K562 (cell line): Measurements from ENCODE around the gene SRGAP3. TPM values are rescaled to one million over a fixed set of nuclear protein-coding genes. Genes with fewer than 3 reads are reported as not detected.

Experiments
- ATAC-seq: fragments of 200-7000 bp; cut with Tn5 transposase; 3 replicates; pipeline ENCODE4 v1.9.1; 2020; ENCODE audit warnings: moderate library complexity
- BruUV-seq: library from RNA; stranded (reverse); fragments of 400-500 nt; replicated peaks from 2 replicates; lab custom pipeline; 2021; lab: Mats Ljungman, UMichigan
- CTCF ChIA-PET: fragments of 300-600 bp; formaldehyde crosslinking; extraction: SDS; loops from one replicate; lab custom pipeline; 2021; ENCODE audit warnings: low intra/inter-chr PET ratio; lab: Yijun Ruan, JAX
- POLR2A ChIA-PET: fragments of 300-600, 350-650 bp; sonication (Branson Sonifier 250); formaldehyde crosslinking; extraction: SDS; loops from one replicate; lab custom pipeline; 2021; ENCODE audit warnings: antibody characterized with exemption, inconsistent platforms; lab: Yijun Ruan, JAX
- DNase-seq, 4 experiments: peaks; one replicate each; pipeline versions ENCODE4 v3.0.0 to v3.0.0-alpha.2; 2011 to 2018; ENCODE audit warnings: low spot score in 3 of 4, mixed read lengths in 3 of 4; ENCODE audit errors: extremely low read depth in 1 of 4
- FAIRE-seq: peaks from 2 replicates; lab custom pipeline; 2011; peaks lifted over from hg19 to GRCh38; lab: Jason Lieb, UNC
- H2AFZ ChIP-seq: 2 replicates; pipeline ENCODE4 v1.6.0; 2011; ENCODE audit warnings: low read depth, low read length, control low read depth, inconsistent platforms
- H3K27ac ChIP-seq: fragments of 200-600 bp; 3 replicates; pipeline ENCODE4 v1.8.0; 2011; ENCODE audit warnings: low read depth, mild to moderate bottlenecking, control low read depth, inconsistent platforms, low read length, moderate library complexity, mixed read lengths; ENCODE audit errors: extremely low read depth
- H3K27me3 ChIP-seq, 2 experiments: fragments of 300-600 bp in 1 of 2; 2 replicates in 1 of 2; 3 replicates in 1 of 2; pipeline versions ENCODE4 v1.6.0 to v1.8.0; 2011; ENCODE audit warnings: inconsistent platforms in 2 of 2, low read length in 2 of 2, mild to moderate bottlenecking in 1 of 2, mixed read lengths in 1 of 2, moderate library complexity in 1 of 2; ENCODE audit not compliant: control insufficient read depth in 2 of 2, insufficient read depth in 2 of 2
- H3K36me3 ChIP-seq: fragments of 300-600 bp; 3 replicates; pipeline ENCODE4 v1.8.0; 2011; ENCODE audit warnings: mild to moderate bottlenecking, low read length, inconsistent platforms; ENCODE audit not compliant: control insufficient read depth, insufficient read depth
- H3K4me1 ChIP-seq, 2 experiments: fragments of 200-600 bp in 1 of 2; replicated peaks in 1 of 2; 2 replicates in 1 of 2; 3 replicates in 1 of 2; pipeline versions ENCODE4 v1.5.1 to v1.8.0; 2011; ENCODE audit warnings: inconsistent platforms in 2 of 2, low read length in 2 of 2, mild to moderate bottlenecking in 1 of 2, mixed read lengths in 1 of 2, moderate library complexity in 1 of 2; ENCODE audit not compliant: control insufficient read depth in 2 of 2, insufficient read depth in 2 of 2
- H3K4me2 ChIP-seq: 2 replicates; pipeline ENCODE4 v1.6.1; 2011; ENCODE audit warnings: low read length, control low read depth, inconsistent platforms, mixed read lengths; ENCODE audit not compliant: insufficient read depth
- H3K4me3 ChIP-seq: fragments of 200-600 bp; sonication (generic), shearing (Covaris generic); 2 replicates; pipeline ENCODE4 v1.5.1; 2016; ENCODE audit warnings: control low read depth, inconsistent platforms
- H3K79me2 ChIP-seq: fragments of 200-600 bp; 3 replicates; pipeline ENCODE4 v1.8.0; 2011; ENCODE audit warnings: low read length, inconsistent platforms; ENCODE audit not compliant: control insufficient read depth, insufficient read depth
- H3K9ac ChIP-seq, 2 experiments: 2 replicates each; pipeline versions ENCODE4 v1.6.0 to v1.6.1; 2011; ENCODE audit warnings: low read depth in 2 of 2, low read length in 2 of 2, control low read depth in 1 of 2, inconsistent platforms in 1 of 2, mild to moderate bottlenecking in 1 of 2, mixed read lengths in 1 of 2; ENCODE audit not compliant: insufficient read depth in 1 of 2
- H3K9me1 ChIP-seq: one replicate; pipeline ENCODE4 v1.6.0; 2011; ENCODE audit warnings: inconsistent platforms, mild to moderate bottlenecking, low read length, moderate library complexity; ENCODE audit not compliant: control insufficient read depth, insufficient read depth
- H3K9me3 ChIP-seq: replicated peaks from 2 replicates; pipeline ENCODE4 v1.5.1; 2011; ENCODE audit warnings: low read depth, low read length, inconsistent platforms; ENCODE audit not compliant: control insufficient read depth, insufficient read depth
- H4K20me1 ChIP-seq: replicated peaks from 2 replicates; pipeline ENCODE4 v1.6.1; 2011; ENCODE audit warnings: low read length, inconsistent platforms, mixed read lengths; ENCODE audit not compliant: control insufficient read depth, insufficient read depth
- ARID3B ChIP-seq: fragments of 250-450 bp; sonication (Bioruptor Pico); IDR thresholded peaks from 2 replicates; pipeline ENCODE4 v1.4.0; 2020; ENCODE audit warnings: borderline replicate concordance
- ILF3 ChIP-seq: fragments of 450-650 bp; IDR thresholded peaks from 2 replicates; pipeline ENCODE4 v1.6.1; 2018; ENCODE audit warnings: antibody characterized with exemption, mild to moderate bottlenecking, moderate library complexity, borderline replicate concordance
- RFX1 ChIP-seq: fragments of 450-650 bp; IDR thresholded peaks from 2 replicates; pipeline ENCODE4 v1.6.1; 2016; ENCODE audit warnings: mild to moderate bottlenecking, moderate library complexity
- TCF3 ChIP-seq: sonication (generic); formaldehyde crosslinking; IDR thresholded peaks from 2 replicates; pipeline ENCODE4 v1.4.0; 2020; ENCODE audit warnings: mild to moderate bottlenecking, missing genetic modification reagents
- THRA ChIP-seq: fragments of 450-650 bp; IDR thresholded peaks from 2 replicates; pipeline ENCODE4 v1.6.1; 2017; ENCODE audit warnings: mild to moderate bottlenecking, moderate library complexity
- ZNF280A ChIP-seq: fragments of 450-650 bp; IDR thresholded peaks from 2 replicates; pipeline ENCODE4 v1.6.1; 2018; ENCODE audit warnings: mild to moderate bottlenecking, low read depth; ENCODE audit not compliant: partially characterized antibody
- WGBS: fragments of 100-300 bp; shearing (Covaris generic); methylation state at CpG from one replicate; pipeline ENCODE4 v1.1.6; 2016; ENCODE audit warnings: low coverage, mixed read lengths; ENCODE audit not compliant: insufficient coverage; ENCODE audit errors: missing lambda C conversion rate; 5-methylcytosine and 5-hydroxymethylcytosine counted together
- in situ Hi-C: fragments of 300-500 bp; cut with MboI; formaldehyde crosslinking; loops from 4 replicates; pipeline ENCODE4 v1.15.0; 2018; ENCODE audit warnings: inconsistent platforms, mixed read lengths
- intact Hi-C: fragments of 100-400 bp; cut with micrococcal nuclease; formaldehyde crosslinking; loops from 2 replicates; pipeline ENCODE4 v1.14.2; 2022
- polyA plus RNA-seq, 8 experiments: library from polyadenylated mRNA; depleted of rRNA in 4 of 8; stranded (reverse) in 5 of 8; unstranded in 3 of 8; fragments of >200 nt; fragmentation: Nextera tagmentation in 2 of 8; fragmentation: Illumina TruSeq in 1 of 8; extraction: Ambion mirVana in 2 of 8; extraction: Trizol in 1 of 8; gene quantifications; 2 replicates each; pipeline versions ENCODE4 v1.2.1 to v1.2.3, GENCODE V29; 2011 to 2014; ENCODE audit warnings: inconsistent platforms in 1 of 8, missing spikeins in 1 of 8
- total RNA-seq, 7 experiments: library from RNA; depleted of rRNA in 6 of 7; stranded (reverse); fragments of >200 nt in 6 of 7; fragmentation: Illumina TruSeq in 2 of 7; extraction: Trizol in 2 of 7; gene quantifications; 2 replicates each; pipeline versions ENCODE4 v1.2.1 to v1.2.3, GENCODE V29; 2011 to 2021; ENCODE audit warnings: low replicate concordance in 1 of 7
- TF ChIP-seq, protein P1 (sequence below): sonication (generic); formaldehyde crosslinking; IDR thresholded peaks from 2 replicates; pipeline ENCODE4 v1.8.1; 2023; ENCODE audit warnings: mild to moderate bottlenecking, missing genetic modification reagents

The SRGAP3 gene
- total and polyA plus RNA-seq, 9 of the 15 experiments (the other 6 are each of a cell fraction or from before 2014, with no cell fraction given), result 0.11 to 0.85 (median 0.35) TPM; not detected in 2

DNA sequence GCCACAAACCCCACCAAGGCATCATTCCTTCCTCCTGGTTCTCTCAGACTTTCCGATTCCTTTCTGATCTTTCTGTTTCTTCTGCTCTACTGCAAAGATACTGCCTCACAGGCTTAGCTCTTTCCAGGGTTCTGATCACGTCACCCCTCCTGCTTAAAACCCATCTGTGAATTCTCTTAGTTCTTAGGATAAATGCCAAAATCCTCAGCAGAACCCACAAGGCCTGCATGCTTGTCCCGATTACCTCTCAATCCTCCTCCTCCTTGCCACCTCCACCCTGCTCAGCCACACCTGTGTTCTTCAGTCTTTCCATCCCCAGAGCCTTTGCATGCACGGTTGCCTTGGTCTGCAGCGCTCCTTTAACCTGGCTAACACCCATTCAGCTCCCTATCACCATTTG lies 84.0 kb downstream of the SRGAP3 start:
- no TSS peak for BruUV-seq
- H3K4me2 ChIP-seq, result no peak overlapping the region
- no peaks in the 10 kb centered on the region for H3K4me1 ChIP-seq
- H3K27me3 ChIP-seq, result peaks cover 9 to 58% of the 10 kb centered on the region in 2 experiments; a peak in 3 of 5 replicates
- no peaks in the 10 kb centered on the region for H3K79me2 ChIP-seq
- H3K9ac ChIP-seq, result no peak overlapping the region
- ChIA-PET CTCF (no interaction called here), POLR2A (interaction anchor here (0.7 kb wide), 1 partner anchor 23 kb away, joined by 3 read pairs; no protein-coding TSS in a partner anchor)
- intact Hi-C loops (loop anchor here (10.0 kb wide), 1 partner anchor 139 kb away; no protein-coding TSS in a partner anchor), in situ Hi-C loops (no loop called here)
- ATAC-seq (no peak), FAIRE-seq (no peak), DNase-seq (no peak)
- no peak for TF ChIP-seq ILF3
- TF ChIP-seq ZNF280A, result no peak
- no peak for TF ChIP-seq THRA
- TF ChIP-seq, protein P1, sequence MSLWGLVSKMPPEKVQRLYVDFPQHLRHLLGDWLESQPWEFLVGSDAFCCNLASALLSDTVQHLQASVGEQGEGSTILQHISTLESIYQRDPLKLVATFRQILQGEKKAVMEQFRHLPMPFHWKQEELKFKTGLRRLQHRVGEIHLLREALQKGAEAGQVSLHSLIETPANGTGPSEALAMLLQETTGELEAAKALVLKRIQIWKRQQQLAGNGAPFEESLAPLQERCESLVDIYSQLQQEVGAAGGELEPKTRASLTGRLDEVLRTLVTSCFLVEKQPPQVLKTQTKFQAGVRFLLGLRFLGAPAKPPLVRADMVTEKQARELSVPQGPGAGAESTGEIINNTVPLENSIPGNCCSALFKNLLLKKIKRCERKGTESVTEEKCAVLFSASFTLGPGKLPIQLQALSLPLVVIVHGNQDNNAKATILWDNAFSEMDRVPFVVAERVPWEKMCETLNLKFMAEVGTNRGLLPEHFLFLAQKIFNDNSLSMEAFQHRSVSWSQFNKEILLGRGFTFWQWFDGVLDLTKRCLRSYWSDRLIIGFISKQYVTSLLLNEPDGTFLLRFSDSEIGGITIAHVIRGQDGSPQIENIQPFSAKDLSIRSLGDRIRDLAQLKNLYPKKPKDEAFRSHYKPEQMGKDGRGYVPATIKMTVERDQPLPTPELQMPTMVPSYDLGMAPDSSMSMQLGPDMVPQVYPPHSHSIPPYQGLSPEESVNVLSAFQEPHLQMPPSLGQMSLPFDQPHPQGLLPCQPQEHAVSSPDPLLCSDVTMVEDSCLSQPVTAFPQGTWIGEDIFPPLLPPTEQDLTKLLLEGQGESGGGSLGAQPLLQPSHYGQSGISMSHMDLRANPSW (CRISPR knock-in tag), result no peak
- no peak for TF ChIP-seq TCF3
- TF ChIP-seq RFX1, result no peak
- no peak for TF ChIP-seq ARID3B
- H3K9me1 ChIP-seq, result no peaks in the 10 kb centered on the region
- 0% methylated on average over 5 of the region's 5 CpGs for WGBS
- H3K9me3 ChIP-seq, result no peaks in the 10 kb centered on the region
- no peak overlapping the region for H3K27ac ChIP-seq
- no peaks in the 10 kb centered on the region for H4K20me1 ChIP-seq
- no peak overlapping the region for H3K4me3 ChIP-seq
- no peak overlapping the region for H2AFZ ChIP-seq
- H3K36me3 ChIP-seq, result no peaks in the 10 kb centered on the region
